Fibroblast of lung (primary cell): ENCODE measurements around the gene NPAT.

Source experiments
- EZH2 ChIP-seq: IDR thresholded peaks from 2 replicates; pipeline ENCODE4 v1.5.1; 2012; ENCODE audit warnings: low read length, control low read depth, mild to moderate bottlenecking; ENCODE audit errors: missing control alignments
- TF ChIP-seq, protein P1 (sequence below), 2 donors: IDR thresholded peaks in 1 of 2; conservative IDR thresholded peaks in 1 of 2; 1 replicate in 1 of 2; 2 replicates in 1 of 2; pipeline ENCODE4 v1.5.1; 2011 to 2012; ENCODE audit warnings: low read length in 2 of 2, control low read depth in 1 of 2, inconsistent platforms in 1 of 2, low read depth in 1 of 2, mild to moderate bottlenecking in 1 of 2

DNA sequence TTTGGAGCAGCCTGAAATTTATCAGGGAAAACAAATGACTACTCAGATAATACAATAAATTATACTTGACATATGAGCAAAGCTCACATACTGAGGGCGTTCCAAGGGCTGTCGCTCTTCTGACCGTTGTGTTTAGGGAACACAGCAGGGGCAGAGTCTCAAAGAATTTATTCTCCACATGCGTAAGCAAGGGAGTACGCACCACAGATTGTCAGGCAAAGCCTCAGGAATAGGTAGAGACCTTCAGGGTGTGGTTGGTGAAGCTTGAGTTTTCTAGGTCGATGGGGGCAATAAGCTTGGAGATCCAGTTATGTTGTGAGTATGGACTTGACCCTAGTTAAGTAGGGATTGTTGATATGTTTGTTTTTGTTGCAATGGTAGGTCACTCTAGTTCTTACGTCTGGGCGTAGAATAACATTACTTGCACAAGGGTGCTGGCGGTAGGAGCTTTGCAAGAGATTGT is 100.2 kb downstream of the NPAT start:
- TF ChIP-seq, protein P1, sequence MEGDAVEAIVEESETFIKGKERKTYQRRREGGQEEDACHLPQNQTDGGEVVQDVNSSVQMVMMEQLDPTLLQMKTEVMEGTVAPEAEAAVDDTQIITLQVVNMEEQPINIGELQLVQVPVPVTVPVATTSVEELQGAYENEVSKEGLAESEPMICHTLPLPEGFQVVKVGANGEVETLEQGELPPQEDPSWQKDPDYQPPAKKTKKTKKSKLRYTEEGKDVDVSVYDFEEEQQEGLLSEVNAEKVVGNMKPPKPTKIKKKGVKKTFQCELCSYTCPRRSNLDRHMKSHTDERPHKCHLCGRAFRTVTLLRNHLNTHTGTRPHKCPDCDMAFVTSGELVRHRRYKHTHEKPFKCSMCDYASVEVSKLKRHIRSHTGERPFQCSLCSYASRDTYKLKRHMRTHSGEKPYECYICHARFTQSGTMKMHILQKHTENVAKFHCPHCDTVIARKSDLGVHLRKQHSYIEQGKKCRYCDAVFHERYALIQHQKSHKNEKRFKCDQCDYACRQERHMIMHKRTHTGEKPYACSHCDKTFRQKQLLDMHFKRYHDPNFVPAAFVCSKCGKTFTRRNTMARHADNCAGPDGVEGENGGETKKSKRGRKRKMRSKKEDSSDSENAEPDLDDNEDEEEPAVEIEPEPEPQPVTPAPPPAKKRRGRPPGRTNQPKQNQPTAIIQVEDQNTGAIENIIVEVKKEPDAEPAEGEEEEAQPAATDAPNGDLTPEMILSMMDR (conservative IDR thresholded peaks at IDR 0.05 in 1 of 2, IDR thresholded peaks at IDR 0.05 in 1 of 2; ENCODE audit: low read depth in 1 of 2, low read length in 2 of 2), result no peak
- TF ChIP-seq EZH2, result no peak
